Activated T-helper 1 cell treated with Interleukin-2 at 50 U/mL for 16 hours (primary cell): ENCODE measurements around the gene ARHGAP35.
A peak's percentile ranks its signal among the peaks of the same experiment; 100 is the strongest.
"Not testable (repeated sequence)": the region's sequence is repeated elsewhere in the genome, so short reads cannot be mapped to it uniquely, and the experiment has no call there.

ENCODE experiments used
- DNase-seq: peaks from one replicate; pipeline ENCODE4 v3.0.0-alpha.2; 2020; ENCODE audit warnings: low read depth

The ARHGAP35 gene

DNA sequence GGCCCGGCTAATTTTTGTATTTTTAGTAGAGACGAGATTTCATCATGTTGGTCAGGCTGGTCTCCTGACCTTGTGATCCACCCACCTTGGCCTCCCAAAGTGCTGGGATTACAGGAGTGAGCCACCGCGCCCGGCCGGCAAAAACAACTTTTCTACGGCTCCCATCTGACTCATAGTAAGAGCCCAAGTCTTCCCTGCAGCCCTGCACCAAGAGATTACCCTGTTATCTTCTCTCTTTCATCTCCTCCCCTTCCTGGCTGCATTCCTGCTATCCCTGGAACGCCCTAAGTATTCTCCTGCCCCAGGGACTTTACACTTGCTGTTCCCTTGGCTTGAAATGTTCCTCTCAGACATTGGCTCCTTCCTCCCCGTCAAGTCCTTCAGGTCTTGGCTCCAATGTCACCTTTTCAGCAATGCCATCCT is 16.7 kb upstream of the ARHGAP35 start:
- DNase-seq = no peak

DNA sequence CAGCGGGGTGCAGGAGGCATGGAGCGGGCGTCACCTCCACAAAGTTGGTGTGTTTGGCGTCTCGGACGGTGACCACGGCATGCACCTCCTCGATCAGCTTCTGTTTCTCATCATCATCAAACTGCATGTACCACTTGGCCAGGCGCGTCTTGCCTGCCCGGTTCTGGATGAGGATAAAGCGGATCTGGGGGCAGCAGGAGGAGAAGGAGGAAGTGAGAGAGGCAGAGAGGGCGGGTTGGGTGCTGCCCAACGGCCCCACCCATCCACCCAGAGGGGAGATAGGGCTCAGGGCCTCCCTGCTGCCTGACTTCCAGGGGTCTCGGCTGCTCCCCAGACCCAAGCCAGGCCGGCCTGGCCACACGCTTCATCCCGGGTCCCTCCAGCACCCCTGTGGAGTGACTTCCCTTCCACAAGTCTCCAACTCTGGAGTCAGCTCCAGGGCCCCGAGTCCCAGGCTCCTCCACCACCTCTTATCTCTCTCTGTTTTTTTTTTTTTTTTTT is 14.8 kb upstream of the ARHGAP35 start:
- no peak for DNase-seq

DNA sequence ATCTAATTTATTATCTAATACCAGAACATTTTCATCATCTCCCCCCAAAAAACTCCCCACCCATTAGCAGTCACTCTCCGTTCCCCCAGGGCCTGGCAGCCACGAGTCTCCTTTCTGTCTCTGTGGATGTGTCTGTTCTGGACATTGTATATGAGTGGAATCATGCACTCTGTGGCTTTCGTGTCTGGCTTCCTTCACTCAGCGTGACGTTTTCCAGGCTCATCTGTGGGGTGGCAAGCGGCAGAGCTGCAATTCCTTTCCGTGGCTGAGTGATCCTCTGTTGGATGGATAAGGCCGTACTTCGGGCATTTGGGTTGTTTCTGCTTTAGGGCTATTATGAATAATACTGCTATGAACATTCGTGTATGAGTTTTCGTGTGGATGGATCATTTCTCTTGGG is 13.3 kb upstream of the ARHGAP35 start:
- no peak for DNase-seq

DNA sequence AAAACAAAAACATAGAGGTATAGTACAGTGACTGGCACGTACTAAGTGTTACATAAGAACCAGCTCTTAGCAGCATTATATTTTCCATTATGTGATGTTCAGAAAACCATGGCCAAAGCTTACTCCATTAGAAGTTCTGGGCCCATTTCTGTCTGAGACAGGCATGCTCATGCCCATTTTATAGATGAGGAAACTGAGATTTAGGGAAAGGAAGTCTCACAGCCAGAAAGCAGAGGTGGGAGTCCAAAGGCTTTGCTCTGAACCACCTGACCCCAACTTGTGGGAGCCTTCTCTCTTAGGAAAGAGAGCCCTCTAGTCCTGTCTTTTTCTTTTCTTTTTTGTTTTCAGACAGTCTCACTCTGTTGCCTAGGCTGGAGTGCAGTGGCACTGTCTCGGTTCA is 12.4 kb upstream of the ARHGAP35 start:
- DNase-seq = no peak

DNA sequence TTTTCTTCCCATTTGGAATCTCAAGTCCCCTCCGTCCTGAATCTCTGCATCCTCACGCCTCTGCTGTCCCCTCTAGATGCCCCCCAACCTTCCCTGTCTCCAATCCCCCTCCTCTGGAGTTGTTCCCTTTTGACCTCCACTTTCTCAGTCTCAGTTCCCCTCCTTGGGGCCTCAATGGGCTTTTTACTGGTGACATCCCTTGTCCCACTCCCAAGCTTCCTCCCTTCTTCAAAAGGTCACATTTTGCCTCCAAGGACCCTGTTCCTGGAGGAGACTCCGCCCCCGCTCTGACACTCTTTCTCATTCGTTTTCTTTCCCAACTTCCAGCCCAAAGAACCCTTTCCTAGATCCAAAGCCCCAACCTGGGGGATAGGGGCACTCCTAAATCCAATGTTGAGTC is 11.2 kb upstream of the ARHGAP35 start:
- no peak for DNase-seq

DNA sequence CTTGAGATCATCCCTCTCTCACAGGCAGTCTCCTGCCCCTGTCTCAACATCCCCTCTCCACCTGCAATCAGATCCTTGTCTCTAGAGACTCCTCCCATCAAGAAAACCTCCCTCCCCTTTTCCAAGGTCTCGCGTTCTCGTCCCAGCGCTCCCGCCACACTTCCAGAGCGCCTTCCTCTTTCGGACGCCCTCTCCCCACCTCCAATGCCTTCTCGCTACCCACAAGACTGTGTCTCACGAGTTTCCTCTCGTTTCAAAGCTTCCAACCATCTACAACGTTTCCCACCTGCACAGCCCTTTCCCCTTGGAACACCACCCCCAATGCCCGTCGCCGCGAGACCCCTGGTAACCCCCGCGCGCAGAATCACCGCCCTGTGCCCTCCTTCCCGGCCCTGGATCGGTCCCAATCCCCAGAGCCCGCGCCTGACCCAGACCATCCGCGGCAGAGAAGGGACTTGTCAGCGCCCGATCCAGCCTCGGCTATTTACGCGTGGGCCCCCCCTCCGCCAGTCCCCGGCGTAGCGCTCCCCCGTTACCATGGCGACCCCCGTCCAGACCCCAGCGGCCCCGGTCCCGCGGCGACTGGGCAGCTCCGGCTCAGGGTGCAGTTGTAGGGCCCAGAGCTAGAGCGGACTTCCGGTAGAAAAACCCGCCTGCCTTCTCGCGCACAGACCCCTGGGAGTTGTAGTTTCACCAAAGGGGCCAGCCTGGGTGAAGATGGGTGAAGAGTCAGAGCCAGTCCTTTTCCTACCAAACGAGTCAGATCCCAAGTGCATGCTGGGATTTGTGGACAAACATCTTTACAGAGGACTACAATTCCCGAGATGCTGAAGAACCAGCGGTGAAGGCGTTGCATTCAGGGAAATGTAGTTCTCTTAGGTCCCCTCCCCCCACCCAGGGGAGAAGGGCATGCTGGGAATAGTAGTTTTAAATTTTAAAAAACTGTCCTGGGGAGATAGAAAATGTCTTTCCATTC is 10.3 kb upstream of the ARHGAP35 start, which contains the start of gene AP2S1:
Gene AP2S1, minus strand, starts transcription at position 619 of the 976 bp plus-strand sequence. Its CDS starts 80 bp downstream, at position 539.
- DNase-seq = peak; percentile 85

DNA sequence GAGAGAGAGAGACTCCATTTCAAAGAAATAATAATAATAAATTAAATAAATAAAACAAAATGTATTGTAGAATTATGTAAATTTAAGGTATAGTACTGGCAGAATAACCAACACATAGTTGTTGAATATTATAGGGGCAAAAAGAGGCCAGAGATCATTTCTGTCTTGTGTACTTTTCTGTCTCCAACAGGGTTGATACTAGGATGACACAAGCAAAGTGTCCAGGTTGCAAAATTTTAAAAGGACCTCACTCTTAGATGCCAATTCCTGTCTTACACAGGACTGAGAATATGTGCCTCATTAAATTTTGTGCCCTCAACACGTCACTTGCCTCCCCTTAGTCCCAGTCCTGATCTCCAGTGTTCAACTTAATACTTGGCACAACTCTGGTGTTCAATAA is 8.0 kb upstream of the ARHGAP35 start:
- DNase-seq = no peak

DNA sequence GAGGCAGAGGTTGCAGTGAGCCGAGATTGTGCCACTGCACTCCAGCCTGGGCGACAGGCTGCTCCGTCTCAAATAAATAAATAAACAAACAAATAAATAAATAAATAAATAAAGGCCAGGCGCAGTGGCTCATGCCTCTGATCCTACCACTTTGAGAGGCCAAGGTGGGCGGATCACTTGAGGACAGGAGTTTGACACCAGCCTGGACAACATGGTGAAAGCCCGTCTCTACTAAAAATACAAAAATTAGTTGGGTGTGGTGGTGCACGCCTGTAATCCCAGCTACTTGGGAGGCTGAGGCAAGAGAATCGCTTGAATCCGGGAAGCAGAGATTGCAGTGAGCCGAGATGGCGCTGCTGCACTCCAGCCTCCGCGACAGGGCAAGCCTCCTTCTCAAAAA is 6.1 kb upstream of the ARHGAP35 start:
- not testable (repeated sequence) for DNase-seq

DNA sequence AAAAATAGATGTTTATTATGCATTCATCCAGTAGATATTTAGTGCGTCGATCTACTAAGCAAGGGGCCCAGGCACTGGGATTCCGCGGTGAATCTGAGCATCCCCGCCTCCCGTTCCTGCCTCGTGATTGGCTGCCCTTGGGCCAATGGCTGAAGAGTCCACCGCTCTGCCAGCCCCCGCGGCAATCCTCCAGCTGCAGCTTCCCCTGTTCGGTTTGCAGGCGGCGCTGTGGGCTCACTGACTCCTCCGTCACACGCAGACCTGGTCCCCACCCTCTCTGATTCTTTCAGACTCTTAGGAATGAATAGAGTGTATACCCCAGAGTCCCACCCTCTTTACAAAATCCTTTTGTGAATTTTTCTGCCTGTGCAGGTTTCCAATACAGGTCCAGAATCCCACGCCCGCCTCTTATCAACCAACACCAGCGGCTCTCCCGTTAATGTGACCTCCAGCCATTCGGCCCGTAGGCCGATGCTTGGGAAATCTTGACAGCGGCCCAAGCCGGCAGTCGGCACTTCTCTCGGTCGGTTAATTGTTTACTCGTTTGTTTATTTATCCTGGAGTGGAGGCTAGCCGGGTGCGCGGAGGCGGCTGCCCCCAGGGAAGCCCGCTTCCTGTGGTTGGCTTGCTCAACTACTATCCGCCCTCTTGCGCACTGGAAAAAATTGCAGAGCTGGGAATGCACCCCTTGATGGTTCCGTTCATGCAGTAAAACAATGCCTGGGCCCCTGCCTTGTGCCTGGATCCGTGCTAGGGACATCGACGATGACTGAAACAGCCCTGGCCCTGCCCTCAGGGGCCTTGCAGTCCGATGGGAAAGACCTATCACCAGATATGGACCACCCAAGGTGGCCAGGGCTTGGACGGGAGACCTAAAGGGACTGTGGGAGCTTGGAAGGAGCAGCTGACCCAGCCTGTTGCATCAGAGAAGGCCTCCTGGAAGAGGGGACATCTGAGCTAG is 4.5 kb upstream of the ARHGAP35 start:
- DNase-seq = peak; percentile 86

DNA sequence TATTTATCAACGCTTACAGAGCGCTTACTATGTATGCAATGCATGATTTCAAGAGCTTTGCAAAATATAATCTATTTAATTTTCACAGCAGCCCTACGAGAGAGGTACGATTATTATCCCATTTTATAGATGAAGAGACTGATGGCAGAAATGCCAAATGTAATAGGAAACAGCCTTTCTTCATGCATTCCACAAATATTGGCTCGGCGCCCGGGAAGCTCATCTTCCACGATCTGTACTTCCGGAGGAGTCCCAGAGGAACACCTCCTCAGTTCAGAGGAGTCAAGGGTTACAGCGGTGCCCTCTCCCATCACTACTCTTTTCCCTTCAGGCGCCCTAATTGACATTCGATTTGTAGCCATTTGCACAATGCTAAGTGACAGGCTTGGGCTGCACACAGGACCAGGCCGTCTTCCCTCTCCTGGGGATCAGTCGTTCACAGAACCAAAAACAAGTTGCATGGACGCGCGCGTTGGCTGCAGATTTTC is 1.1 kb upstream of the ARHGAP35 start:
- DNase-seq = no peak

DNA sequence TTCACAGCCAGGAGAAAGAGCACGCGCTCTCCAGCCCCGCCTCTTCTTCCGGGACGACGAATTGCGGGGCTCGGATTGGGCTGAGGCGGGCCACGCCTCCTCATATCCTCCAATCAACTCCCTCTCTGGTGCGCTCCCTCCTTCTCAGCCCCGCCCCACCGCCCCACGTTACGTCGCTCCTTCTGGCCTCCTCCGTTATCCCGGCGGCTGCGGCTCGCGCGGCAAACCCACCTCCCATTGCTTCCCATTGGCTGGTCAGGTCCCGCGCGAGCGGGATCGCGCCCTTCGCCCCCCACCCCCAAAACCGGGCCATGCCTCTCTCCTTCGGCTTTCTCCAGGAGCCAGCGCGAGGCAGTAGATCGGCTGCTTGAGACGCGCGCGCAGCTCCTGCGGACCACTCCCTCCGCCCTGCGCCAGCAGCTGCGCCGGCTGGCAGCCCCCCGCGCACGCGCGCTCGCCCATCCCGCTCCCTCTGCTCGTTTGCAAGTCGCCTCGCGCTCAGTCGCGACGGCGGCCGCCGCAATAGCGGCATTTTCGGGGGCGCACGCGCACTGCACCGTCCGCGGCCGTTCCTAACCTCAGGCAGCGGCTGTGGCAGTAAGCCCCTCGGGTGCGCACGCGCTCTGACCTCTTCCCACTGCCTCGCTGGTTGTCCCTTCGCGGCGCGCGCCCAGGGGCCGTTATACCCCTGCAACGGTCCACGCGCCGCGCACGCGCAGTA is 512 bp upstream of the ARHGAP35 start:
- DNase-seq = peak; percentile 88

DNA sequence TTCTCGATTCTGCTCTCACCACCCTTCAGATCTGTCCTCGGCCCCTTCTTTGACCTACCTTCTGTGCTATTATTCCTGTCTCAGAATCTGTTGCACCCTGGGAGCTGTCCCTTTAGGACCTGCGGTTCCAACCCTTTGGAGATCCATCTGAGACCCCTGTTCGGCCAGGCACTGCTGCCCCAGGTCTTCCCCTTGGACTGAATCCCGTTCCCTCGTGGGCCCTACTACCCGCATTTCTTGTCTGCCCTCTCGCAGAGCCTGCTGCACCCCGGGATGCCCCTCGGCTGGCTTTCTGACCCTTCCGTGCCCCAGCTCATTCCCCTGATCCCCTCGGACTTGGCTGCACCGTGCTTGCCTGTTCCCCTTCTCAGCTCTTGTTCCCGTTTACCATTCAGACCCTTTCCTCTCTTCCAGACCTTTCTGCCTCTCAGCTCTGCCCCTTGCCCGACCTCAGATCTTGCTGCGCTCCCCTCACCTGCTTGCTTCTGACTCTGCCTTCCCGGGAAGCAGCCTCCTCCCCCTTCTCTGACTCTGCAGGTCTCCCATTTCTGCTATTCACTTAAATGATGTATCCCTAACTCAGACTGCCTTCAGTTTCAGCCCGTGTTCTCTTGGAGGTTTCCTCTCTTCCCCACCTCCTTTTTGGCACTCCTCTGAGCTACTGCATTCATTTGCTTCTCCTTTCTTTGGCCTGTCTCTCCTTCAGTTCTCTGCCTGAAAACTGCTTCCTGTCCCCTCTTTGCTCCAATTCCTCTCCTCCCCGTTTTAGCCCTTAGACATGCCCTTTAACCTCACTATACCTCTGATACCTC is 1.1 kb downstream of the ARHGAP35 start:
- no peak for DNase-seq

DNA sequence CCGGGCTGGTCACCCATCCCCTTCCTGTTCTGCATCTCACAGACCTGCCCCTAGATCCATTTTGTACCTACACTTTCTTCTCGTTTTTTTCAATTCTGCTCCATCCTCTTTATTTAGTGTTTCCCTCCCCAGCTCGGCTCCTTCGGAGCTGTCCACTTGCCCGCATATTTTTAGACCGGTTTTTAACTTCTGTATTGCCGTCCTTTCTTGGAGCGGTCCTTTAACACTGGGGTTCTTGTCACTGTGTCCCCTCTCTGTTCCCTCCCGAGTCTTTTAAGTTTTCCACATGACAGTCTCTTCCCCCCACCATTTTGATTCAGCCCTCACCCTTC is 1.7 kb downstream of the ARHGAP35 start:
- no peak for DNase-seq

DNA sequence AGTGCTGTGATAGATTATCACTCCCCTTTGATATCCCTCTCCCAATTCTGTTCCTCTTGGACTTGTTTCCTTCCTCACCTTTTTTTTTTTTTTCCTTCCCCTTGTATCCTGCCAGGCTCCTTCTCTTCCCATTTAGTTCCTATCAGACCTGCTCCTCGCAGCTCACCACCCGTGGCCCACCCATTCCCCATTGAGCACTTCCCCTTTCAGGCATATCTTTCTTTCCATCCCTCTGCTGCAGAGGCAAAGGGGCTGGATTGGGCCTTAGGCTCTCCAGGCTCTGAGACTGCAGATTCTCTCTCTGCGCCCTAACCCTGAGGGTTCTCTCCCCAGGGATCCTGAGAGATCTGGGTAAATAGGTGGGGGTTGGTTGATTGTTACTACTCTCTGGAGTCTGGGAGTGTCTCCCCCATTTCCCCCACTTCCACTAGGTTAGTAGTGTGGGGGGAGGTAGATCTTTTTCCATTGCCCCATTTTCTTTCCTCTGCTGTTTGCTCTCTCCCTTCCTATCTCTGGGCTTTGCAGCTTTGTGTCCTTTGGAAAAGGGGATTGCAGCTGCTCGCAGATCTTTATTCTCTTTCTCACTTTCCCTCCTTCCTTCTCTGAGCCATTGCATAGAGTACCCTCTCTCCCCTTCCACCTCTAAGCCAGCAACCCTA is 2.3 kb downstream of the ARHGAP35 start:
- no peak for DNase-seq

DNA sequence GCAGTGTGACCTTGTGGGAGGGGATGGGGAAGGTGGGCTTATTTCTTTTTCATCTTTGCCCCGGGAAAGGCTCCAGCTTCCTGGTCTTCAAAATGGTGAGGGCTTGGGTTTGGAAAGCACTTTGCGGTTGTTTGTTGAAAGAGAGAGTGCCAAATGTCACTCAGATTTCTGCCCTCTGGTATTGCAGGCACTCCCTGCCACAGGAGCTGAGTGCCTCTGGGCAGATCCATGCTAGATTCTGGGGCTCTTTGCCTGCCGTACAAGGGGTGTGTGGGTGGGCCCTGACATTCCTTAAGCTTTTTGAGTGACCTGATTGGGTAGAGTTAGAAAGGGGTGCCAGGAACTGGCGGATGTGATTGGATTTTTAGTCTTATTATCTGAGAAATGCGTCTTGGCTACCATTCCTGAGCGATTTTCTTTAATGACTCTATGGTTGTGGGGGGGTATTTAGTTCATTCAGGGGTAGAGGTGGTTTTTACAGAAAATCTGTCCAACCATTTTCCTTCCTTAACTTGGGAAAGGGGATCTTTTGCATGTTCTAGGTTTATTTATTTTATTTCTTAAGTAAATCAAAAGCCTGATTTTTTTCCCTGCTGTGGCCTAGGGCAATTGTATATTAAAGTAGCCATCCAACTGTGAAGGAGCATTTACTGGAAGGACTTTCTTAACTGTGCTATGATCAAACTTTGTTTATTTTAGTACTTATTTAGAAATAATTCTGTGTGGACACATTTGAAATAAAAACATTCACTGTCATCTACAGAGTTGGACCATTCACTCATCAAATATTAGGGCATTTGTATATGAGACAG is 3.2 kb downstream of the ARHGAP35 start:
- no peak for DNase-seq

DNA sequence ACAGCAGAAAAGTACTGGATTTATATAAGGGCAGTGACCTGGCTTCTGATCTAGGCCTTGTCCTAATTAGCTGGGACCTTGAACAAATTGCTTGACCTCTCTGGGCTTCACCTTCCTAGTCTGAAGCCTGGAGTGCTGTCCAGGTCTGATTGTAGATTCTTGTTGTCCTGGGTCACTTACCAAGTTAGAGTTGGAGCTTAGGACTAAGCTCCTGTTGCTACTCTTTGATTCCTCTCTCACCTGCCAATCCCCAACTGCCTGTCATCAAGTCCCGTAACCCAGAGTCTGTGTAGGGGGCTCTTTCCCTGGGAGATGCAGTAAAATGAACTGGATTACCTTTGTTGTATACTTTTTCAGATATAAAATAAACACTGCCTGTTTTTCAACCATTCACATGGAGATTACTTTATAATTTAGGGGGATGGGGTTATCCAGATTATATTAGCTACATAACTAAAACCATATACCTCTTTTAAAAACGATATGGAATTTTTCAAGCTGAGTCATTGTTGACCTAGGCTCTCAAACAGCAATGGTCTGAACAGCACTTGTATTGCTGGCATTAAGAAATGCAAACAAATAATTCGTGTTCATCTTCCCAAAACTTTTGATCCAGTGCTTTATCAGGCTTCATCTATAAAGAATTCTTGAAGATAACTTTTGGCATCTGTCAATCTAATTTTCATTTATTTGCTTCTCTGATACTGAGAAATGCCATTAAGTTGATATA is 5.8 kb downstream of the ARHGAP35 start:
- DNase-seq = no peak

DNA sequence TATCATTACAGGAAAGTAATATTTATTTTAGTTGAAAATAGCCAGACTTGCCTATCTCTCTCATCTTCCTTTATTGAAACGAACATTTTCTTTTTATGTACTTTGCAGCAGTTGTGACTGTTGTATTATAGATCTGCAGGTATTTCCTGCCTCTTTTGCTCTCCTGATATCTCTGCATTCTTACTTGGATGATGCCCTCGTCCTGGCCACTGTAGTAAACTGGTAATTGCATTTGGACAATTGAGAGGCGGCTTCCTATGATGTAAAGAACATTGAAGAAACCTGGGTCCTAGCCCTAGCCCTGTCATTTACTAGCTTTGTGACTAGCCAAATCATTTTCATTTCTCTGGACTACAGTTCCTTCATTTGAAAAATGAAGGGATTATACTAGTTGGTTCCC is 6.4 kb downstream of the ARHGAP35 start:
- DNase-seq = no peak

DNA sequence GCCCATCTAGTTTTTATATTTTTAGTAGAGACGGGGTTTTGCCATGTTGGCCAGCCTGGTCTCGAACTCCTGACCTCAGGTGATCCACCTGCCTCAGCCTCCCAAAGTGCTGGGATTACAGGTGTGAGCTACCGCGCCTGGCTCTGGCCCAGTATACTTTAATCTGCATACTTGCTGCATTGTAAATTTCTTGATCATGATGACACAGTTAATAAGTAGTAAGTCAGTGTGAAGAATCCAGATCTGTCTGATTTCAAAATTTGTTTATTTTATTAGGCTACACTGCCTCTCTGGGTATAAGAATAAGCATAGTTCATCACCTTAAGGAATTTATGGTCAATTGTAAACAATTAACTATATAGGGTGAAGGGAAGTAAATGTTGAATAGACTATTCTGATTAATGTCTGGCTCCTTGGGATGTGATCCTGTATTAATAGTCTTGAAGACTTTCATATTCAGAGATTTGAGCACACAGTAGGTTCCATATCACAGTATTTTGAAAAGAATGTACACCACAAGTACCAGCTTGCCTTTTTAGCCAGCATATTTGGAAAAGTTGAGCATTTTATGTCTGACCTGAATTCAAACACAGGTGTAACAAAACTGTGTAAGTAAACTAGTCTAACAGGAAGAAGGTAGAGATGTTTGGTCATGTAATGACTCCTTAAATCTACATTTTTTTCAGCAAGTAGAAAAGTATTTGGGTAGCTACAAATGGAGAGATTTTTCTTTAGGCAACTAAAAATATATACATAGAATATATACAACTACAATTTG is 7.4 kb downstream of the ARHGAP35 start:
- no peak for DNase-seq
